Measurements from ENCODE around the gene KIT. TPM values are rescaled to one million over a fixed set of nuclear protein-coding genes. Genes with fewer than 3 reads are reported as not detected.

The KIT gene
- total and polyA plus RNA-seq, 2 of the 13 experiments (the other 11 are each of a cell fraction or from before 2014, with no cell fraction given) = not detected

DNA sequence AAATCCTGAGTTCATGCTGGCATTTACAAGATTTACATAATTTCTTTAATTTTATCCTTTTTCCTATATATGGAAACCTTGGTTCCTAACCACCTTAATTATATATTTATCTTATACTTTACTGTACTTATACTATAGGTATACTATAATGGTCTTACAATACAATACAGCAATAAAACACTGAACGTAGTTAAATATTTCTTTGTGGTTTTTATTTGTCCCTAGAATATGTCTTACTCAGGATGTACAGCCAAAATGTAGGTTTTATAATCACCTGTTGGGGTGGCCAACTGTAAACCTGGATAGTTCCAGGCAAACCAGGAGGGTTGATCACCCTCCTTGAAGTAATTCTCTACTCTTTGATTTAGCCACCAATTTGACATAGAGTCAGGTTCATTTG lies 48.4 kb upstream of the KIT start (continued):
- TF ChIP-seq, protein P1, sequence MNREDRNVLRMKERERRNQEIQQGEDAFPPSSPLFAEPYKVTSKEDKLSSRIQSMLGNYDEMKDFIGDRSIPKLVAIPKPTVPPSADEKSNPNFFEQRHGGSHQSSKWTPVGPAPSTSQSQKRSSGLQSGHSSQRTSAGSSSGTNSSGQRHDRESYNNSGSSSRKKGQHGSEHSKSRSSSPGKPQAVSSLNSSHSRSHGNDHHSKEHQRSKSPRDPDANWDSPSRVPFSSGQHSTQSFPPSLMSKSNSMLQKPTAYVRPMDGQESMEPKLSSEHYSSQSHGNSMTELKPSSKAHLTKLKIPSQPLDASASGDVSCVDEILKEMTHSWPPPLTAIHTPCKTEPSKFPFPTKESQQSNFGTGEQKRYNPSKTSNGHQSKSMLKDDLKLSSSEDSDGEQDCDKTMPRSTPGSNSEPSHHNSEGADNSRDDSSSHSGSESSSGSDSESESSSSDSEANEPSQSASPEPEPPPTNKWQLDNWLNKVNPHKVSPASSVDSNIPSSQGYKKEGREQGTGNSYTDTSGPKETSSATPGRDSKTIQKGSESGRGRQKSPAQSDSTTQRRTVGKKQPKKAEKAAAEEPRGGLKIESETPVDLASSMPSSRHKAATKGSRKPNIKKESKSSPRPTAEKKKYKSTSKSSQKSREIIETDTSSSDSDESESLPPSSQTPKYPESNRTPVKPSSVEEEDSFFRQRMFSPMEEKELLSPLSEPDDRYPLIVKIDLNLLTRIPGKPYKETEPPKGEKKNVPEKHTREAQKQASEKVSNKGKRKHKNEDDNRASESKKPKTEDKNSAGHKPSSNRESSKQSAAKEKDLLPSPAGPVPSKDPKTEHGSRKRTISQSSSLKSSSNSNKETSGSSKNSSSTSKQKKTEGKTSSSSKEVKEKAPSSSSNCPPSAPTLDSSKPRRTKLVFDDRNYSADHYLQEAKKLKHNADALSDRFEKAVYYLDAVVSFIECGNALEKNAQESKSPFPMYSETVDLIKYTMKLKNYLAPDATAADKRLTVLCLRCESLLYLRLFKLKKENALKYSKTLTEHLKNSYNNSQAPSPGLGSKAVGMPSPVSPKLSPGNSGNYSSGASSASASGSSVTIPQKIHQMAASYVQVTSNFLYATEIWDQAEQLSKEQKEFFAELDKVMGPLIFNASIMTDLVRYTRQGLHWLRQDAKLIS (CRISPR knock-in tag; IDR thresholded peaks at IDR 0.05) = no peak
- TF ChIP-seq BORCS8-MEF2B (CRISPR knock-in tag; IDR thresholded peaks at IDR 0.05) (no peak), AKAP8 (CRISPR knock-in tag; IDR thresholded peaks at IDR 0.05) (no peak), SIX4 (CRISPR knock-in tag; IDR thresholded peaks at IDR 0.05) (no peak), ZNF232 (CRISPR knock-in tag; IDR thresholded peaks at IDR 0.05; ENCODE audit: borderline replicate concordance) (no peak), PCBP1 (IDR thresholded peaks at IDR 0.05; ENCODE audit: borderline replicate concordance, low read depth, low read length) (no peak), TAF15 (IDR thresholded peaks at IDR 0.05; ENCODE audit: low read depth, low read length, poor library complexity, severe bottlenecking) (no peak), ZNF44 (CRISPR knock-in tag; IDR thresholded peaks at IDR 0.05) (no peak), FOXA3 (CRISPR knock-in tag; IDR thresholded peaks at IDR 0.05) (no peak), ARNT2 (CRISPR knock-in tag; IDR thresholded peaks at IDR 0.05; ENCODE audit: low read depth) (no peak), MAFK (conservative IDR thresholded peaks at IDR 0.05 in 1 of 2, IDR thresholded peaks at IDR 0.05 in 1 of 2; ENCODE audit: low read length in 2 of 2) (no peak), KLF12 (CRISPR knock-in tag; IDR thresholded peaks at IDR 0.05; ENCODE audit: borderline replicate concordance) (no peak)
- TF ChIP-seq, protein P2, sequence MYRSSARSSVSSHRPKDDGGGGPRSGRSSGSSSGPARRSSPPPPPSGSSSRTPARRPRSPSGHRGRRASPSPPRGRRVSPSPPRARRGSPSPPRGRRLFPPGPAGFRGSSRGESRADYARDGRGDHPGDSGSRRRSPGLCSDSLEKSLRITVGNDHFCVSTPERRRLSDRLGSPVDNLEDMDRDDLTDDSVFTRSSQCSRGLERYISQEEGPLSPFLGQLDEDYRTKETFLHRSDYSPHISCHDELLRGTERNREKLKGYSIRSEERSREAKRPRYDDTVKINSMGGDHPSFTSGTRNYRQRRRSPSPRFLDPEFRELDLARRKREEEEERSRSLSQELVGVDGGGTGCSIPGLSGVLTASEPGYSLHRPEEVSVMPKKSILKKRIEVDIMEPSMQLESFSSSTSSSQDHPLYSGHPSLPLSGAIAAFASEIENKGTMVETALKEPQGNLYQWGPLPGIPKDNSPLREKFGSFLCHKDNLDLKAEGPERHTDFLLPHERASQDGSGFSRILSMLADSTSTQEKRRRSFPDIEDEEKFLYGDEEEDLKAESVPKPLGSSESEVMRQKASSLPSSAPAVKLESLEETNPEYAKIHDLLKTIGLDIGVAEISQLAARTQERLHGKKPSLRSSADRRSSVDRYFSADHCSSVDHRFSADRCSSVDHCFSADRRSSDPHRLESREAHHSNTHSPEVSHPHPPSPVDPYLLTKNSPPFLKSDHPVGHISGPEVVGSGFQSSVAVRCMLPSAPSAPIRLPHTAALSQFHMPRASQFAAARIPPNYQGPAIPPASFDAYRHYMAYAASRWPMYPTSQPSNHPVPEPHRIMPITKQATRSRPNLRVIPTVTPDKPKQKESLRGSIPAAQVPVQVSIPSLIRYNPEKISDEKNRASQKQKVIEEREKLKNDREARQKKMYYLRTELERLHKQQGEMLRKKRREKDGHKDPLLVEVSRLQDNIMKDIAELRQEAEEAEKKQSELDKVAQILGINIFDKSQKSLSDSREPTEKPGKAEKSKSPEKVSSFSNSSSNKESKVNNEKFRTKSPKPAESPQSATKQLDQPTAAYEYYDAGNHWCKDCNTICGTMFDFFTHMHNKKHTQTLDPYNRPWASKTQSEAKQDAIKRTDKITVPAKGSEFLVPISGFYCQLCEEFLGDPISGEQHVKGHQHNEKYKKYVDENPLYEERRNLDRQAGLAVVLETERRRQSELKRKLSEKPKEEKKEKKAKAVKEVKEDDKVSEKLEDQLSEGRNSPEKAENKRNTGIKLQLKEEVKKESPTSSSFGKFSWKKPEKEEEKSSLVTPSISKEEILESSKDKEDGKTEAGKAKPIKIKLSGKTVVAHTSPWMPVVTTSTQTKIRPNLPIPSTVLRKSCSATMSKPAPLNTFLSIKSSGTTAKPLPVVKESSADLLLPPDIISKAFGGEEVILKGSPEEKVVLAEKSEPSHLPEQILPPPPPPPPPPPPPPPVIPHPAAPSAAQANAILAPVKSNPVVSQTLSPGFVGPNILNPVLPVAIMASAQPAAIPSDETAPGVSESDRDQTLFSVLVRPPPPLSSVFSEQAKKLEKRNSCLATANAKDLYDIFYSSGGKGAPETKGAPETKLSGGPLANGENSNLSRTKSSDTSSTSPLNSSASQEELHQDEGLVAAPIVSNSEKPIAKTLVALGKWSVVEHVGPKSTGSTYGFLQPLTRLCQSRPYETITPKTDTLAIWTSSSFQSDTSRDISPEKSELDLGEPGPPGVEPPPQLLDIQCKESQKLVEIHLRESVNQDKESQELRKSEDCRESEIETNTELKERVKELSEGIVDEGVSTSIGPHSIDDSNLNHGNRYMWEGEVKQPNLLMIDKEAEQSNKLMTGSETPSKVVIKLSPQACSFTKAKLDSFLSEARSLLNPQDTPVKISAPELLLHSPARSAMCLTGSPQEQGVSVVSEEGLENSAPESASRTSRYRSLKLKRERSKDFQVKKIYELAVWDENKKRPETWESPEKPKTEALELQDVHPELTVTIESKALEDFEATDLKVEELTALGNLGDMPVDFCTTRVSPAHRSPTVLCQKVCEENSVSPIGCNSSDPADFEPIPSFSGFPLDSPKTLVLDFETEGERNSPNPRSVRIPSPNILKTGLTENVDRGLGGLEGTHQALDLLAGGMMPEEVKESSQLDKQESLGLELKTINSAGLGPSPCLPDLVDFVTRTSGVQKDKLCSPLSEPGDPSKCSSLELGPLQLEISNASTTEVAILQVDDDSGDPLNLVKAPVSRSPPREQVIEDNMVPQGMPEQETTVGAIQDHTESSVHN (CRISPR knock-in tag; IDR thresholded peaks at IDR 0.05) = no peak

All from HepG2 (cell line).